ENCODE results near the gene RSU1. TPM values are rescaled to one million over a fixed set of nuclear protein-coding genes. Genes with fewer than 3 reads are reported as not detected.

The RSU1 gene
- total RNA-seq, 2 donors from 2014 or later: 21.4 to 28.3 TPM

- Histone ChIP-seq H3K9me3 (no peaks in the 10 kb centered on the region), H3K4me1 (no peaks in the 10 kb centered on the region), H3K36me3 (replicated peaks in 1 of 2; ENCODE audit: insufficient read depth in 1 of 2, low read depth in 2 of 2) (no peaks in the 10 kb centered on the region), H3K27me3 (no peaks in the 10 kb centered on the region), H3K4me3 (no peak overlapping the region), H3K27ac (no peak overlapping the region)
- 91 to 95% methylated on average over 8 of the region's 8 CpGs for WGBS, 2 donors
- no peak for ATAC-seq
- intact Hi-C loops (cut with DNase I): no loop called here
- TF ChIP-seq CTCF (IDR thresholded peaks at IDR 0.05): no peak
- no peak for DNase-seq
These were observed 89.6 kb downstream of the RSU1 start for GRCh38 chr10:16727666-16728065.

- H3K4me3 ChIP-seq: no peak overlapping the region
- no peak for ATAC-seq
- no peaks in the 10 kb centered on the region for H3K9me3 ChIP-seq
- intact Hi-C loops (cut with DNase I): no loop called here
- TF ChIP-seq CTCF (IDR thresholded peaks at IDR 0.05) (no peak), POLR2A (IDR thresholded peaks at IDR 0.05) (no peak)
- H3K27me3 ChIP-seq: no peaks in the 10 kb centered on the region
- DNase-seq: no peak
- H3K36me3 ChIP-seq (replicated peaks in 1 of 2; ENCODE audit: insufficient read depth in 1 of 2, low read depth in 2 of 2): no peaks in the 10 kb centered on the region
- WGBS, 2 donors: 86 to 88% methylated on average over 6 of the region's 6 CpGs
- H3K4me1 ChIP-seq: no peaks in the 10 kb centered on the region
- no peak overlapping the region for H3K27ac ChIP-seq
These were observed 92.7 kb downstream of the RSU1 start for GRCh38 chr10:16724509-16724908.

- H3K27me3 ChIP-seq: no peaks in the 10 kb centered on the region
- TF ChIP-seq CTCF (IDR thresholded peaks at IDR 0.05): no peak
- TF ChIP-seq POLR2A (IDR thresholded peaks at IDR 0.05): no peak
- H3K4me1 ChIP-seq: no peaks in the 10 kb centered on the region
- intact Hi-C loops (cut with DNase I): no loop called here
- ATAC-seq (no peak), DNase-seq (no peak)
- 92 to 95% methylated on average over 2 of the region's 2 CpGs for WGBS, 2 donors
- no peaks in the 10 kb centered on the region for H3K9me3 ChIP-seq
- H3K36me3 ChIP-seq (replicated peaks in 1 of 2; ENCODE audit: insufficient read depth in 1 of 2, low read depth in 2 of 2): no peaks in the 10 kb centered on the region
- no peak overlapping the region for H3K4me3 ChIP-seq
- no peak overlapping the region for H3K27ac ChIP-seq
These were observed 96.4 kb downstream of the RSU1 start for GRCh38 chr10:16720812-16721211.

- no peak for TF ChIP-seq CTCF (IDR thresholded peaks at IDR 0.05)
- TF ChIP-seq POLR2A (IDR thresholded peaks at IDR 0.05): no peak
- no peak overlapping the region for H3K27ac ChIP-seq
- 90 to 91% methylated on average over 4 of the region's 4 CpGs for WGBS, 2 donors
- DNase-seq (no peak), ATAC-seq (no peak)
- no peaks in the 10 kb centered on the region for H3K4me1 ChIP-seq
- H3K36me3 ChIP-seq (replicated peaks in 1 of 2; ENCODE audit: insufficient read depth in 1 of 2, low read depth in 2 of 2): no peaks in the 10 kb centered on the region
- H3K27me3 ChIP-seq: no peaks in the 10 kb centered on the region
- H3K9me3 ChIP-seq: peaks cover 0 to 9% (median 0%) of the 10 kb centered on the region in 3 donors
- intact Hi-C loops (cut with DNase I): no loop called here
- H3K4me3 ChIP-seq: no peak overlapping the region
These were observed 99.4 kb downstream of the RSU1 start for GRCh38 chr10:16717622-16718395.

- TF ChIP-seq POLR2A (IDR thresholded peaks at IDR 0.05) (no peak), CTCF (IDR thresholded peaks at IDR 0.05) (no peak)
- H3K4me3 ChIP-seq: no peak overlapping the region
- H3K27me3 ChIP-seq: no peaks in the 10 kb centered on the region
- peaks cover 0 to 11% (median 0%) of the 10 kb centered on the region in 3 donors for H3K9me3 ChIP-seq
- H3K4me1 ChIP-seq: no peaks in the 10 kb centered on the region
- ATAC-seq (no peak), DNase-seq (no peak)
- WGBS, 2 donors: 88 to 92% methylated on average over 5 of the region's 5 CpGs
- no peak overlapping the region for H3K27ac ChIP-seq
- intact Hi-C loops (cut with DNase I): no loop called here
- no peaks in the 10 kb centered on the region for H3K36me3 ChIP-seq (replicated peaks in 1 of 2; ENCODE audit: insufficient read depth in 1 of 2, low read depth in 2 of 2)
These were observed 101.2 kb downstream of the RSU1 start for GRCh38 chr10:16716051-16716450.
